HepG2 (cell line): ENCODE data around the gene FOXA1. TPM values are rescaled to one million over a fixed set of nuclear protein-coding genes. Genes with fewer than 3 reads are reported as not detected.

Source experiments
- BCL6 ChIP-seq: IDR thresholded peaks from 2 replicates; pipeline ENCODE4 v1.6.1; 2016; ENCODE audit warnings: missing genetic modification reagents, missing compliant biosample characterization
- CENPT ChIP-seq: sonication (generic); formaldehyde crosslinking; IDR thresholded peaks from 2 replicates; pipeline ENCODE4 v1.8.0; 2022; ENCODE audit warnings: low read depth, mild to moderate bottlenecking, moderate library complexity, missing genetic modification reagents
- ELK4 ChIP-seq: sonication (generic); formaldehyde crosslinking; IDR thresholded peaks from 2 replicates; pipeline ENCODE4 v1.9.0; 2021; ENCODE audit warnings: missing genetic modification reagents, borderline replicate concordance
- FOSL2 ChIP-seq: sonication (generic); formaldehyde crosslinking; IDR thresholded peaks from 2 replicates; pipeline ENCODE4 v1.4.0; 2020; ENCODE audit warnings: missing genetic modification reagents
- FOXO1 ChIP-seq: sonication (generic); formaldehyde crosslinking; IDR thresholded peaks from 2 replicates; pipeline ENCODE4 v1.4.0; 2020; ENCODE audit warnings: missing genetic modification reagents
- GPBP1L1 ChIP-seq: sonication (generic); formaldehyde crosslinking; IDR thresholded peaks from 2 replicates; pipeline ENCODE4 v1.5.0; 2020; ENCODE audit warnings: mild to moderate bottlenecking, missing genetic modification reagents
- HMGA1 ChIP-seq: sonication (generic); formaldehyde crosslinking; conservative IDR thresholded peaks from 2 replicates; pipeline ENCODE4 v1.4.0; 2020; ENCODE audit warnings: missing genetic modification reagents
- HMGXB4 ChIP-seq, 2 experiments: sonication (generic) in 1 of 2; formaldehyde crosslinking in 1 of 2; IDR thresholded peaks; 2 replicates each; pipeline versions ENCODE4 v1.4.0 to v1.6.1; 2018 to 2020; ENCODE audit warnings: missing genetic modification reagents in 2 of 2, borderline replicate concordance in 1 of 2, low read depth in 1 of 2, mild to moderate bottlenecking in 1 of 2, missing biosample characterization in 1 of 2
- JDP2 ChIP-seq: sonication (generic); formaldehyde crosslinking; IDR thresholded peaks from 2 replicates; pipeline ENCODE4 v1.8.1; 2022; ENCODE audit warnings: missing genetic modification reagents, borderline replicate concordance
- MIER3 ChIP-seq: IDR thresholded peaks from 2 replicates; pipeline ENCODE4 v1.6.1; 2016; ENCODE audit warnings: missing compliant biosample characterization, borderline replicate concordance
- NR3C1 ChIP-seq: sonication (generic); formaldehyde crosslinking; IDR thresholded peaks from 2 replicates; pipeline ENCODE4 v1.4.0; 2020; ENCODE audit warnings: missing genetic modification reagents
- PRPF4 ChIP-seq: fragments of 200-400 bp; formaldehyde crosslinking; IDR thresholded peaks from 2 replicates; pipeline ENCODE4 v1.6.1; 2016; ENCODE audit warnings: low read length, low read depth; ENCODE audit not compliant: poor library complexity, severe bottlenecking
- SALL2 ChIP-seq: sonication (generic); formaldehyde crosslinking; IDR thresholded peaks from 2 replicates; pipeline ENCODE4 v1.8.1; 2023; ENCODE audit warnings: mild to moderate bottlenecking, missing genetic modification reagents, inconsistent platforms
- TP53 ChIP-seq: sonication (generic); formaldehyde crosslinking; conservative IDR thresholded peaks from 2 replicates; pipeline ENCODE4 v1.4.0; 2020; ENCODE audit warnings: missing genetic modification reagents
- ZBTB46 ChIP-seq: sonication (generic); formaldehyde crosslinking; IDR thresholded peaks from 2 replicates; pipeline ENCODE4 v1.4.0; 2020; ENCODE audit warnings: mild to moderate bottlenecking, missing genetic modification reagents, borderline replicate concordance
- ZFP41 ChIP-seq: sonication (generic); formaldehyde crosslinking; IDR thresholded peaks from 2 replicates; pipeline ENCODE4 v1.4.0; 2020; ENCODE audit warnings: mild to moderate bottlenecking, missing genetic modification reagents, borderline replicate concordance
- ZNF260 ChIP-seq: sonication (generic); formaldehyde crosslinking; IDR thresholded peaks from 2 replicates; pipeline ENCODE4 v1.4.0; 2020; ENCODE audit warnings: missing genetic modification reagents, low read depth, mild to moderate bottlenecking, borderline replicate concordance
- ZNF510 ChIP-seq: sonication (generic); formaldehyde crosslinking; IDR thresholded peaks from 2 replicates; pipeline ENCODE4 v1.4.0; 2020; ENCODE audit warnings: low read depth, mild to moderate bottlenecking, missing genetic modification reagents
- ZNF513 ChIP-seq: sonication (generic); formaldehyde crosslinking; conservative IDR thresholded peaks from 2 replicates; pipeline ENCODE4 v1.5.0; 2020; ENCODE audit warnings: missing genetic modification reagents
- ZNF782 ChIP-seq: sonication (generic); formaldehyde crosslinking; IDR thresholded peaks from 2 replicates; pipeline ENCODE4 v1.4.0; 2020; ENCODE audit warnings: missing genetic modification reagents, mild to moderate bottlenecking, borderline replicate concordance
- ZSCAN12 ChIP-seq: sonication (generic); formaldehyde crosslinking; IDR thresholded peaks from 2 replicates; pipeline ENCODE4 v1.9.0; 2021; ENCODE audit warnings: mild to moderate bottlenecking, missing genetic modification reagents
- polyA plus RNA-seq, 8 experiments: library from polyadenylated mRNA; depleted of rRNA in 3 of 8; stranded (reverse) in 7 of 8; unstranded in 1 of 8; fragments of >200 nt; fragmentation: Illumina TruSeq in 4 of 8; extraction: Trizol in 4 of 8; gene quantifications; 2 replicates each; pipeline versions ENCODE4 v1.2.1 to v1.2.3, GENCODE V29; 2011 to 2016; ENCODE audit warnings: low read depth in 4 of 8, missing spikeins in 1 of 8, mixed read lengths in 1 of 8; ENCODE audit not compliant: insufficient read depth in 1 of 8
- total RNA-seq, 5 experiments: library from RNA; depleted of rRNA; stranded (reverse); fragments of >200 nt; fragmentation: Illumina TruSeq; extraction: Trizol; gene quantifications; 2 replicates each; pipeline ENCODE4 v1.2.3, GENCODE V29; 2016; ENCODE audit warnings: low read depth in 1 of 5

The FOXA1 gene
- total and polyA plus RNA-seq, 2 of the 13 experiments (the other 11 are each of a cell fraction or from before 2014, with no cell fraction given): 43.4 to 58.6 TPM

- TF ChIP-seq ZNF513 (CRISPR knock-in tag): no peak
- peak; percentile 95 for TF ChIP-seq TP53
- TF ChIP-seq ZNF782 (CRISPR knock-in tag): peak; percentile 88
- peak; percentile 96 to 97 for TF ChIP-seq HMGXB4 (CRISPR knock-in tag; IDR thresholded peaks at IDR 0.05; ENCODE audit: borderline replicate concordance in 1 of 2, low read depth in 1 of 2)
- TF ChIP-seq ZFP41: peak; percentile 85; the same call in 1 of the 2 replicates
- peak; percentile 45; the same call in 1 of the 2 replicates for TF ChIP-seq ELK4 (CRISPR knock-in tag)
- peak; percentile 75; the same call in 1 of the 2 replicates for TF ChIP-seq MIER3
- no peak for TF ChIP-seq JDP2 (CRISPR knock-in tag)
- TF ChIP-seq ZBTB46 (CRISPR knock-in tag): peak; percentile 76; the same call in 1 of the 2 replicates
- no peak for TF ChIP-seq SALL2 (CRISPR knock-in tag)
- TF ChIP-seq ZSCAN12 (CRISPR knock-in tag): peak; percentile 87; the same call in 1 of the 2 replicates
- TF ChIP-seq FOXO1 (CRISPR knock-in tag): peak; percentile 66
- no peak for TF ChIP-seq GPBP1L1 (CRISPR knock-in tag)
- peak; percentile 95 for TF ChIP-seq ZNF510
- TF ChIP-seq PRPF4: no peak
- peak; percentile 83 for TF ChIP-seq BCL6 (CRISPR knock-in tag)
- no peak for TF ChIP-seq NR3C1 (CRISPR knock-in tag)
- 0 out of 2 replicates have a peak, but pooled peaks have one; percentile 32 for TF ChIP-seq ZNF260 (CRISPR knock-in tag)
- no peak for TF ChIP-seq CENPT (CRISPR knock-in tag)
- 0 out of 2 replicates have a peak, but pooled peaks have one; percentile 29 for TF ChIP-seq HMGA1 (CRISPR knock-in tag)
- TF ChIP-seq FOSL2: peak; percentile 88
Observed at GRCh38 chr14:37595809-37596621, 966 bp upstream of the FOXA1 start (continued).
